Natural killer cell (primary cell): ENCODE results near the gene H1-8. TPM values are rescaled to one million over a fixed set of nuclear protein-coding genes. Genes with fewer than 3 reads are reported as not detected.

Experiments used
- total RNA-seq, 4 donors: library from RNA; stranded (reverse); fragments of 120-200 nt in 1 of 4; gene quantifications; one replicate each; pipeline versions ENCODE4 v1.2.3 to v1.2.4, GENCODE V29; 2013 to 2022

Gene H1-8
- total RNA-seq, 3 donors from 2014 or later (not counting 1 experiment from before 2014, with no cell fraction given), result not detected

Other genes starting within 250 kb of the H1-8 start
- gene EFCAB12, start 114.5 kb upstream of the H1-8 start, total RNA-seq, result 1 to 10 TPM in 2 of 3 donors, under 1 TPM in 1; 0.94 to 3.3 (median 1.4) TPM
- gene MBD4, start 103.2 kb upstream of the H1-8 start, total RNA-seq, result 10 to 100 TPM; 46.4 to 55.6 (median 48.0) TPM
- gene IFT122, start 103.0 kb upstream of the H1-8 start, total RNA-seq, result 10 to 100 TPM; 20.7 to 26.6 (median 23.9) TPM
- gene RHO, start 14.5 kb upstream of the H1-8 start, total RNA-seq, result not detected
- 100 to 1,000 TPM; 135 to 214 (median 189) TPM for gene PLXND1, start 63.5 kb downstream of the H1-8 start, total RNA-seq